ENCODE measurements around the gene AKT1.

The AKT1 gene

DNA sequence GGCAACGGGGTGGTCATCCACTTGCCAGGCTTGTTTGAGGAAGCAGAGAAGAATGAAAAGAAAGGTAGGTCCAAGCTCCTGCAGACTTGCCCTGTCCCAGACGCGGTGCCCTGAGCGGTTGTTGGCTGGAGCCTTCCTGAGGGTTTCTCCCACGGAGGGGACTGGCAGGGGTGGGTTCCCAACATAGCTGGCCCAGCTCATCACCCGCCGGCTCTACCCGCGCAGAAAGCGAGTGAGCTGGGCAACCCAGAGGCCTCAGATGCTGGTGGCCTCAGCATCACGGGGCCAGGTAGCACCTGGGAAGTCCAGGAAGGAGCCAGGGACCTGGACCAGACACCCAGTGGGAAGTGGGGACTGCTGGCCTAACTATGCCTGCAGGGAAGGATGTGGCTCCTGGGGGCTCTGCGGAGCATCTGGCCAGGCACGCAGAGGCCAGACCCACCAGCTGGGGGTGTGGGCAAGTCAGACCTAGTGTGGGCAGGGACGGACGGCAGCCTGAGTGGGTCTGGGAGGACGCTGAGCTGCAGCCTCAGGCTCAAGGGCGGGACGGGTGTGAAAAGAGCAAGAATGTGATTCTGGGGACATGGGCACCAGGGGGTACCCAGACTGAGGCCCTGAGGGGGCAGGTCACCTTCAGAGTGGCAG lies 57.1 kb downstream of the AKT1 start:
- Mint-ChIP-seq H3K4me3 (no peak overlapping the region), H3K36me3 (ENCODE audit: low read depth) (peaks cover 8% of the 10 kb centered on the region), H3K27me3 (ENCODE audit: low read depth, poor library complexity) (no peaks in the 10 kb centered on the region), H3K27ac (no peak overlapping the region), H3K4me1 (peaks cover 17% of the 10 kb centered on the region), H3K9me3 (no peaks in the 10 kb centered on the region)
- TF ChIP-seq, protein P1, sequence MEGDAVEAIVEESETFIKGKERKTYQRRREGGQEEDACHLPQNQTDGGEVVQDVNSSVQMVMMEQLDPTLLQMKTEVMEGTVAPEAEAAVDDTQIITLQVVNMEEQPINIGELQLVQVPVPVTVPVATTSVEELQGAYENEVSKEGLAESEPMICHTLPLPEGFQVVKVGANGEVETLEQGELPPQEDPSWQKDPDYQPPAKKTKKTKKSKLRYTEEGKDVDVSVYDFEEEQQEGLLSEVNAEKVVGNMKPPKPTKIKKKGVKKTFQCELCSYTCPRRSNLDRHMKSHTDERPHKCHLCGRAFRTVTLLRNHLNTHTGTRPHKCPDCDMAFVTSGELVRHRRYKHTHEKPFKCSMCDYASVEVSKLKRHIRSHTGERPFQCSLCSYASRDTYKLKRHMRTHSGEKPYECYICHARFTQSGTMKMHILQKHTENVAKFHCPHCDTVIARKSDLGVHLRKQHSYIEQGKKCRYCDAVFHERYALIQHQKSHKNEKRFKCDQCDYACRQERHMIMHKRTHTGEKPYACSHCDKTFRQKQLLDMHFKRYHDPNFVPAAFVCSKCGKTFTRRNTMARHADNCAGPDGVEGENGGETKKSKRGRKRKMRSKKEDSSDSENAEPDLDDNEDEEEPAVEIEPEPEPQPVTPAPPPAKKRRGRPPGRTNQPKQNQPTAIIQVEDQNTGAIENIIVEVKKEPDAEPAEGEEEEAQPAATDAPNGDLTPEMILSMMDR (IDR thresholded peaks at IDR 0.05) = no peak
- DNase-seq = no peak

DNA sequence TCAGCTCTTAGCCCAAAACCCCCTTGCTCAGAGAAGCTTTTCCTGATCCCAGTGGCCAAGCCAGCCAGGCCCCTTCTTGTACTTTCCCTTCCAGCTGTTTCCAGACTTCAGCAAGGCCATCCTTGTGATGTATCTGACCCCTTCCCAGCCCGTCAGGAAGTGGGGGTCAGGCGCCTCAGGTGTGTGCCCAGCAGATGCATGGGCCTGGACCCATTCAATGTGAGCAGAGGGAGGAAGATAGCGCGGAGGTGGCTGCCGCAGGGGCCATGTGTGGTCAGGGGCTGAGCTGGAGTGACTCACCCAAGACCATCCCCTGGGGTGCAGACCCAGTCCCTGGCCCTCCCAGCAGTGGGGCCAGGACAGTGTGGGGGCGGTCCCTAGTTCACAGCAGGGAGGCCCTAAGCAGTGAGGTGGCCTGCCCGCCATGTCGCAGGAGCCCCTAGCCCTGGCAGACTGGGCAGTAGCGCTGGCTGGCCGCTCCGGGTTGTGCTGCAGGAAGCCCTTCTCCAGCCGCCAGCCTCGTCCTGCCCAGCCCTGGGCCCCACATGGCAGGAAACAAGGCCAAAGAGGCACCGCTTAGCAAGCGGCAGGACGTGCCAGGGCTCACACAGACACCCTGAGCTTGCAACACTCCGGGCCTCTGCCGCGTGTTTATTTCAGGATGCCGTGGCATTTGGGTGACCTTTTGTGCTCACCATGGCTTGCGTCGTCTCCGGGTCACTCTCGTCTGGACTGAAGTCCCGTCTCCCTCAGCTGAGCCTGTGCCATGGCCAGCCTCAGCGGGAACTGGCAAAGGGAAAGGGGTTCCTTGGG lies 59.5 kb downstream of the AKT1 start:
- H3K4me3 Mint-ChIP-seq = no peak overlapping the region
- TF ChIP-seq, protein P1 (IDR thresholded peaks at IDR 0.05) = no peak
- H3K27me3 Mint-ChIP-seq (ENCODE audit: low read depth, poor library complexity) = no peaks in the 10 kb centered on the region
- H3K36me3 Mint-ChIP-seq (ENCODE audit: low read depth) = peaks cover 8% of the 10 kb centered on the region
- H3K4me1 Mint-ChIP-seq = peaks cover 17% of the 10 kb centered on the region
- no peaks in the 10 kb centered on the region for H3K9me3 Mint-ChIP-seq
- no peak for DNase-seq
- peak overlapping the region; percentile 73 for H3K27ac Mint-ChIP-seq

DNA sequence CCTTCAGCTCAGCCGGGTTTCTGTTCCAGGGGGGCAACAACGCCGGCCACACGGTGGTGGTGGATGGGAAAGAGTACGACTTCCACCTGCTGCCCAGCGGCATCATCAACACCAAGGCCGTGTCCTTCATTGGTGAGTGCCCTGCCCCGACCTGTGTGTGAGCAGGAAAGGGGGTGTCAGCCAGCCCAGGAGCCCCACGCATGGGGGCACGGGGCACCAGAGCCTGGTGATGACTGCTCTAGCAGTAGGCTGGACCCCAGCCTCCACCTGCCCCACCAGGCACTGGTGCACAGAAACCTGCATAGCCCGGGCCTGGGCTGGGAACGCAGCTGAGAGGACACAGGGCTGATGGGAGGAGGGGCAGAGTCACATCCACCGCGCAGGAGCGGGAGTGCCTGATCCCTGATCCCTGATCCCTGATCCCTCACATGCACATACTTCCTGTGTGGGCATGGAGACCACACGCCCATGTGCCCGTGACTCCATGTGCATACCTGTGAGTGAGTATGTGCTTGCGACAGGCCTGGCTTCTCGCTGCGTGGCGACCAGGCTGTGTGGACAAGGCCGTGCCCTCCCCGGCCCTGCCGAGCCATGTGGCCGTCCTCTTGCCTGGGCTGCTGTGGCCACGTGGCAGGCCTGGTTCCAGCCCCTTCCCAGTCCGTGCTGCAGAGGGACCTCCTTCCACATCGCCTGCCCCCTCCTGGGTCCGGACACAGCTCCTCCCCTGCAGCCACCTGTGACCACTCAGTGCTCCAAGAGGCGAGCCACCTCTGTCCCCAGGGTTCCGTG lies 60.4 kb downstream of the AKT1 start:
- Mint-ChIP-seq H3K27me3 (ENCODE audit: low read depth, poor library complexity) (no peaks in the 10 kb centered on the region), H3K4me3 (no peak overlapping the region), H3K9me3 (no peaks in the 10 kb centered on the region), H3K36me3 (ENCODE audit: low read depth) (peaks cover 2% of the 10 kb centered on the region), H3K4me1 (peaks cover 17% of the 10 kb centered on the region), H3K27ac (no peak overlapping the region)
- TF ChIP-seq, protein P1 (IDR thresholded peaks at IDR 0.05) = no peak
- no peak for DNase-seq

DNA sequence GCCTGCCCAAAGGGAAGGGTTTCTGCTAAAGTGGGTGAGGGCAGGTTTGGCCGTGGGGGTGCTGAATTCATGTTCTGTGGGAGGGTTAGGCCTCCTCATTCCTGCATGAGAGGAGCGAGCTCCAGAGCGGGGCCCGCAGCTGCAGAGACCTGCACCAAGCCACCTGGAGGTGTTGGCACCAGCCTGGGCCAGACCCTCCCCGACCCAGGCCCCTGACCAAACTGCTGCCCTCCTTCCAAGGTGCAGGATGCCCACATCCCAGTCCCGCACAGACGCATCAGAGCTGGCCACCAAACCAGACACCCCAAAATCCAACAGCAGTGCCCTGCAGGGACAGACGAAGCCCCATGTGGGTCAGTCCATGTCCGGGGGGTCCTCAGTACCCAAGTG lies 61.0 kb downstream of the AKT1 start:
- TF ChIP-seq, protein P1 (IDR thresholded peaks at IDR 0.05) = no peak
- H3K36me3 Mint-ChIP-seq (ENCODE audit: low read depth) = no peaks in the 10 kb centered on the region
- no peak for DNase-seq
- H3K4me1 Mint-ChIP-seq = peaks cover 17% of the 10 kb centered on the region
- no peak overlapping the region for H3K27ac Mint-ChIP-seq
- H3K4me3 Mint-ChIP-seq = no peak overlapping the region
- H3K9me3 Mint-ChIP-seq = no peaks in the 10 kb centered on the region
- H3K27me3 Mint-ChIP-seq (ENCODE audit: low read depth, poor library complexity) = no peaks in the 10 kb centered on the region

DNA sequence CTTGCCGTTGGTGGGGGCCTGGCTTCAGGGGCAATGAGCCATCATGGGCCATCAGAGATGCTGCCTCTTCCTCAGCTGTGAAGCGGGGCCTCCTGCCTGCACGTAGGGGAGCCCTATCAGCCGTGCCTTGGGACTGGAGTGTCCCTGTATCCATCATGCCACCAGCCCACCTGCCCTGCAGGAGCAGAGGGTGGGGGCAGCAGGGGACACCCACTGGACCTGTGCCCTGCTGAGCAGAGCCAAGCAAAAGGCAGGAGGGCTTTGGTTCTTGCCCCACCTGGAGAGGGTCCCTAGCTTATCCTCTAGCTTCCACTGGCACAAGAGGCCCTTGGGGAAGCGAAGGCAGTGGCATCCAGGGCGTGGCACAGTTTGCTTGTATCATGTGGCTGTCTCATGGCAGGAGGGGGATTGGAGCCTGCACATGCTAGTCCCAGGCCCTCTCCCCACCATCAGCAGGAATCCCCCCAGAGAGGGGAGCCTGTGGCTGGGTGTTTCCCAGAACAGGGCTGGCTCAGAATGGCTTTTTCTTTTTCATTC lies 61.4 kb downstream of the AKT1 start:
- DNase-seq = no peak
- Mint-ChIP-seq H3K4me3 (no peak overlapping the region), H3K4me1 (peaks cover 17% of the 10 kb centered on the region), H3K36me3 (ENCODE audit: low read depth) (no peaks in the 10 kb centered on the region), H3K9me3 (no peaks in the 10 kb centered on the region), H3K27me3 (ENCODE audit: low read depth, poor library complexity) (no peaks in the 10 kb centered on the region), H3K27ac (no peak overlapping the region)
- TF ChIP-seq, protein P1 (IDR thresholded peaks at IDR 0.05) = no peak

Measured in nephron progenitor cell (in vitro differentiated cells).